HCT116 (cell line): ENCODE results near the gene GPC5.

ENCODE experiments used
- EGR1 ChIP-seq: IDR thresholded peaks from 2 replicates; pipeline ENCODE4 v1.6.1; 2012; ENCODE audit warnings: low read depth
- ELF1 ChIP-seq: IDR thresholded peaks from 2 replicates; pipeline ENCODE4 v1.6.1; 2012; ENCODE audit warnings: low read depth, borderline replicate concordance
- EZH2 ChIP-seq: fragments of 200-600 bp; sonication (generic); IDR thresholded peaks from 2 replicates; pipeline ENCODE4 v1.6.1; 2017; ENCODE audit warnings: antibody characterized with exemption, mixed run types
- JUND ChIP-seq: IDR thresholded peaks from 2 replicates; pipeline ENCODE4 v1.6.1; 2012
- POLR2A ChIP-seq: IDR thresholded peaks from 2 replicates; pipeline ENCODE4 v1.7.0; 2011; ENCODE audit warnings: borderline replicate concordance; ENCODE audit not compliant: insufficient read depth, insufficient read length; ENCODE audit errors: extremely low read depth
- POLR2AphosphoS5 ChIP-seq: IDR thresholded peaks from 2 replicates; pipeline ENCODE4 v1.6.1; 2011; ENCODE audit warnings: mild to moderate bottlenecking, low read depth, low read length, moderate library complexity
- YY1 ChIP-seq: IDR thresholded peaks from 2 replicates; pipeline ENCODE4 v1.6.1; 2011; ENCODE audit warnings: low read length, low read depth, moderate library complexity, mild to moderate bottlenecking; ENCODE audit not compliant: insufficient replicate concordance; ENCODE audit errors: extremely low read depth
- ZFX ChIP-seq: fragments of 450-650 bp; IDR thresholded peaks from 2 replicates; pipeline ENCODE4 v1.6.1; 2017
- ZNF274 ChIP-seq: fragments of 200-500 bp; sonication (Bioruptor generic); IDR thresholded peaks from 2 replicates; pipeline ENCODE4 v1.6.1; 2014; ENCODE audit warnings: mild to moderate bottlenecking, low read depth, low read length, inconsistent platforms
- TF ChIP-seq, protein P1 (sequence below), 3 experiments: fragments of 200-600 bp in 1 of 3; sonication (generic) in 1 of 3; IDR thresholded peaks in 2 of 3; conservative IDR thresholded peaks in 1 of 3; 2 replicates each; pipeline ENCODE4 v1.5.1; 2012 to 2017; ENCODE audit warnings: low read depth in 2 of 3, low read length in 2 of 3, antibody characterized with exemption in 1 of 3, borderline replicate concordance in 1 of 3, control low read depth in 1 of 3, mild to moderate bottlenecking in 1 of 3, mixed read lengths in 1 of 3, mixed run types in 1 of 3, moderate library complexity in 1 of 3; ENCODE audit not compliant: insufficient read depth in 1 of 3
- TF ChIP-seq, protein P2 (sequence below): IDR thresholded peaks from 2 replicates; pipeline ENCODE4 v1.6.1; 2012; ENCODE audit warnings: low read depth
- TF ChIP-seq, protein P3 (sequence below): IDR thresholded peaks from 2 replicates; pipeline ENCODE4 v1.6.1; 2012

DNA sequence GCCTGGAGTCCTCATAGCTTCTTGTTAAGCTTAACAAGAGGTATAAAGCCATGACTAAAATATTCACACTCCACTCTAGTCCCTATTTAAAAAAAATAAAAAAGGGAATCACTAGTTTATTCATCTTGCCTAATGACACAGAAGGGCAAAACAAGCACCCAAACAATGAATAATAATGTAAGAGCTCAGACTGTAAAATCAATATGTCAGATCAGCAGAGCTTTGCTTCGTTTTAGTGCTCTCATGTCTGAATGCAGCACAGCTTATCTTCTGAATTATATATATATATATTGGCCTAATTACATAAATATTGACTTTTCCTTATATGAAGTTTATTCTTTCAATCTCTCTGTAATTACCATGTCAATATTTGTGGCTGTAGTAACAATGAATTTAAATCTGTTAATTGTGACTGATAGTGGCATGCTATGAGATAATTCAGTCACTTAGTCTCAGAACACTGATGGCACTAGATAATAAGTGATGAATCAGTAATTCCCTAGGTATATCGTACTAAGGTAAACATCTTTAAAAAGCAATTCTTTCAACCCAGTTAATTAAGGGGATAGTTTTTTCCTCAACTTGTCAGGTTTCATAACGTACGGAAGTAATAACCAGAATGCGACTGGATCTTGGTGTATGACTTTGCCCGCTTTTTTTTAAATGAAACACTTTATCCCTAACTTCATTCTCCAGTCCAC lies 1466.3 kb downstream of the GPC5 start:
- TF ChIP-seq, protein P1, sequence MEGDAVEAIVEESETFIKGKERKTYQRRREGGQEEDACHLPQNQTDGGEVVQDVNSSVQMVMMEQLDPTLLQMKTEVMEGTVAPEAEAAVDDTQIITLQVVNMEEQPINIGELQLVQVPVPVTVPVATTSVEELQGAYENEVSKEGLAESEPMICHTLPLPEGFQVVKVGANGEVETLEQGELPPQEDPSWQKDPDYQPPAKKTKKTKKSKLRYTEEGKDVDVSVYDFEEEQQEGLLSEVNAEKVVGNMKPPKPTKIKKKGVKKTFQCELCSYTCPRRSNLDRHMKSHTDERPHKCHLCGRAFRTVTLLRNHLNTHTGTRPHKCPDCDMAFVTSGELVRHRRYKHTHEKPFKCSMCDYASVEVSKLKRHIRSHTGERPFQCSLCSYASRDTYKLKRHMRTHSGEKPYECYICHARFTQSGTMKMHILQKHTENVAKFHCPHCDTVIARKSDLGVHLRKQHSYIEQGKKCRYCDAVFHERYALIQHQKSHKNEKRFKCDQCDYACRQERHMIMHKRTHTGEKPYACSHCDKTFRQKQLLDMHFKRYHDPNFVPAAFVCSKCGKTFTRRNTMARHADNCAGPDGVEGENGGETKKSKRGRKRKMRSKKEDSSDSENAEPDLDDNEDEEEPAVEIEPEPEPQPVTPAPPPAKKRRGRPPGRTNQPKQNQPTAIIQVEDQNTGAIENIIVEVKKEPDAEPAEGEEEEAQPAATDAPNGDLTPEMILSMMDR (IDR thresholded peaks at IDR 0.05 in 2 of 3, conservative IDR thresholded peaks at IDR 0.05 in 1 of 3; ENCODE audit: borderline replicate concordance in 1 of 3, insufficient read depth in 1 of 3, low read depth in 2 of 3, low read length in 2 of 3), result no peak
- TF ChIP-seq POLR2AphosphoS5 (no peak), POLR2A (no peak), YY1 (no peak), EZH2 (no peak), ELF1 (no peak), ZFX (no peak), ZNF274 (no peak), JUND (no peak), EGR1 (no peak)
- TF ChIP-seq, protein P2, sequence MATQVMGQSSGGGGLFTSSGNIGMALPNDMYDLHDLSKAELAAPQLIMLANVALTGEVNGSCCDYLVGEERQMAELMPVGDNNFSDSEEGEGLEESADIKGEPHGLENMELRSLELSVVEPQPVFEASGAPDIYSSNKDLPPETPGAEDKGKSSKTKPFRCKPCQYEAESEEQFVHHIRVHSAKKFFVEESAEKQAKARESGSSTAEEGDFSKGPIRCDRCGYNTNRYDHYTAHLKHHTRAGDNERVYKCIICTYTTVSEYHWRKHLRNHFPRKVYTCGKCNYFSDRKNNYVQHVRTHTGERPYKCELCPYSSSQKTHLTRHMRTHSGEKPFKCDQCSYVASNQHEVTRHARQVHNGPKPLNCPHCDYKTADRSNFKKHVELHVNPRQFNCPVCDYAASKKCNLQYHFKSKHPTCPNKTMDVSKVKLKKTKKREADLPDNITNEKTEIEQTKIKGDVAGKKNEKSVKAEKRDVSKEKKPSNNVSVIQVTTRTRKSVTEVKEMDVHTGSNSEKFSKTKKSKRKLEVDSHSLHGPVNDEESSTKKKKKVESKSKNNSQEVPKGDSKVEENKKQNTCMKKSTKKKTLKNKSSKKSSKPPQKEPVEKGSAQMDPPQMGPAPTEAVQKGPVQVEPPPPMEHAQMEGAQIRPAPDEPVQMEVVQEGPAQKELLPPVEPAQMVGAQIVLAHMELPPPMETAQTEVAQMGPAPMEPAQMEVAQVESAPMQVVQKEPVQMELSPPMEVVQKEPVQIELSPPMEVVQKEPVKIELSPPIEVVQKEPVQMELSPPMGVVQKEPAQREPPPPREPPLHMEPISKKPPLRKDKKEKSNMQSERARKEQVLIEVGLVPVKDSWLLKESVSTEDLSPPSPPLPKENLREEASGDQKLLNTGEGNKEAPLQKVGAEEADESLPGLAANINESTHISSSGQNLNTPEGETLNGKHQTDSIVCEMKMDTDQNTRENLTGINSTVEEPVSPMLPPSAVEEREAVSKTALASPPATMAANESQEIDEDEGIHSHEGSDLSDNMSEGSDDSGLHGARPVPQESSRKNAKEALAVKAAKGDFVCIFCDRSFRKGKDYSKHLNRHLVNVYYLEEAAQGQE, result no peak
- TF ChIP-seq, protein P3, sequence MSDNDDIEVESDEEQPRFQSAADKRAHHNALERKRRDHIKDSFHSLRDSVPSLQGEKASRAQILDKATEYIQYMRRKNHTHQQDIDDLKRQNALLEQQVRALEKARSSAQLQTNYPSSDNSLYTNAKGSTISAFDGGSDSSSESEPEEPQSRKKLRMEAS, result no peak
